Activated CD8-positive, alpha-beta memory T cell treated with anti-CD3 and anti-CD28 coated beads for 24 hours (primary cell): Measurements from ENCODE around the gene HYAL3.
"Not testable (repeated sequence)": the region's sequence is repeated elsewhere in the genome, so short reads cannot be mapped to it uniquely, and the experiment has no call there.

Source experiments
- DNase-seq: peaks from one replicate; pipeline ENCODE4 v3.0.0-alpha.2; 2020

HYAL3 gene

DNA sequence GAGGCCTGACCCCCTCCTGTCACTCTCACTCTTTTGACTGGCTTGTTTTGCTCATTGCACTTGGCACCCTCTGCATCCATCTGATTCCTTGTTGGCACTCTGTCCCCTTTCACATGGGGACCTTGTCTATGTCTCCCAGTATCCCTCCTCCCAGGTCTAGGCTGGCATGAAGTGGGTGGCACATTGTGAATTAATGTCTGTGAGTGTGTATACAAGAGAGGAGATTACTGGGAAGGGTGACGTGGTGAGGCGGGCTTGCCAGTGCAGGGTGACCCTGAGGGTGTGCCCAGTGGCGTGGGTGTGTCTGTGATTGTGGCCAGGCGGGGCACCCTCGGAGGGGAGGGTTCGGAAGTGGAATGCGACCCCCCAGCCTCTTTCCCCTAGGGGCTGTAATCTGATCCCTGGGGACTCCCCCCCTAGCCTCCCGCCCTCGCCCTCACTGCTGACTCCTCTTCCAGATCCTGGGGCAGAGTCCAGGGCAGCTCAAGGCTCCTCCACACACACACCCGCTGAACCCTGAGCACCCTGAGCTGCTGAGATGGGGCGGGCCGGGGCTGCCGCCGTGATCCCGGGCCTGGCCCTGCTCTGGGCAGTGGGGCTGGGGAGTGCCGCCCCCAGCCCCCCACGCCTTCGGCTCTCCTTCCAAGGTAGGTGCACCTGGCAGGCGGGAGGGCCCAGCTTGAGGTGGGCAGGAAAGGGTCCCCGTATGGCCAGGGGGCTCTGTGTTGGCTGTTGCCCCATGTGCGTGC, 30.3 kb downstream of the HYAL3 start, which contains the start of gene SEMA3B:
TSS of gene SEMA3B (plus strand) at position 445 of the 749 bp plus-strand sequence. CDS start at position 539, 94 bp downstream.
- DNase-seq: no peak

GRCh38 chr3:50268276-50268675, 30.9 kb downstream of the HYAL3 start:
- DNase-seq: no peak

- no peak for DNase-seq
Observed at GRCh38 chr3:50267280-50267913, 31.8 kb downstream of the HYAL3 start.

GRCh38 chr3:50266836-50267235, 32.4 kb downstream of the HYAL3 start:
- no peak for DNase-seq

- no peak for DNase-seq
Observed at GRCh38 chr3:50266017-50266416, 33.2 kb downstream of the HYAL3 start.

DNA sequence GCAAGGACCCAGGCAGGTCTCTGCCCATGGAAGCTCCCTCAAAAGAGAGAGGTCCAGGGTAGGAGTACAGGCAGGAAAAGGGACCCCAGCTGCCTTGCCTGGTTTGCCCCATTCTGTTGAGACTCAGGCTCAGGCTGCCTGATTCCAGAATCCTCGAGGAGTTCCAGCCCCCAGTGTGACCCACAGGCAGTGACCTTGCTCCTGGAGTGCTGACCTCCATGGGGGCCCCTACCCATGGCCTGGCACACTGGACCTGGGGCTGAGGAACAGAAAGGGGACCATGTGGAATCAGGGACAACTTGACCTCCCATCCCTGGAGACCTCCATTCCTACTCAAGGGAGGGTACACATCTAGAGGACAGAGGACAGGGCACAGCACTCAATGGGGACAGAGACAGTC, 33.6 kb downstream of the HYAL3 start:
- no peak for DNase-seq

DNA sequence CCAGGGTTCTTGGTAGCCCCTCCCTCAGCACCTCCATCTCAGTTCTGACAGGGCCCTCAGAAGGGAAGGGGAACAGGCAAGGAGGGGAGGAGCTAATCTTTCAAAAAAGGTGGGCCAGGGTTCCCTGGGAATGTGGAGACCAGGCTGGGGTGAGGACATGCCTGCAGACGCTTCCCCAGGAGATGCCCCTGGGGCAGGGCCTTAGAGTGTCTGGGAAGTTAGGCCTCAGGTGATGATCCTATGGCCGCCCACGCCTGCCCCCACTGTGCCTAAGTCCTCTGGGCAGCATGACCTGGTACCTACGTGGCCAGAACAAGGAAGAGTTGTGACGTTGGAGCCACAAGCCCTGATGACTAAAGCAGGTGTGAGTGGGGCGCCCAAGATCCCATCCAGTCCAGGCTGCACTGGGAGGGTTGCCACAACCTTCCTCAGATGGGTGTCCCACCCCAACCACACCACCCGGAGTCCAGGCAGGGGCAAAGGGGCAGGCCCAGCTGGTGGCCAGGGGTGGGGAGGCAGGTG, 34.2 kb downstream of the HYAL3 start:
- DNase-seq: no peak

DNA sequence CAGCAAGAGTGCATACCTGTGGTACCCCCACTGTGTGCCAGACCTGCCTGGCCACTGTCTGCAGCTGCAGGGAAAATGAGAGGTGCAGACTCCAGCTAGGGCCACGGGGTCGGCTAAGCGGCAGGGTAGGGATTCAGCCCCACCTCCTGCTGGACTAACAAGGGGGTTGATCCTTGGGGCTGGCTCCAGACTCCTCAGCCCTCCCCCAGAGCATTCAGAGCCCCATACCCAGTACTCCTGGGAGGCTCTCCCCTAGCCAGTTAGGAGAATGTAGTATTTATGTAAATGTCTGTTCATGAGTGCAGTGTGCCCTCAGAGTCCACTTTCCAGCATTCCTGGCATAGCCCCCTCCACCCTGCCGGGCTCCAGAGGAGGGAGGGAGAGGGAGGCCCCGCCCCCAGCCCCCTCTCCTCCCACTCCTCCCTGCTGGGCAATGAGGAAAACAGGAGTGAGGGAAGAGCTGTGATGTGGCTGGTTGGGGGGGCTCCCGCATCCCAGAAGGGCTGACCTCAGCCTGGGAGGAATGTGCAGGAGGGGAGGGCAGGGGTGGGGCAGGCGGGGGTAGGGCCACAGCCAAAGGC, 34.7 kb downstream of the HYAL3 start:
- no peak for DNase-seq

- no peak for DNase-seq
Observed at GRCh38 chr3:50263478-50264382, 35.5 kb downstream of the HYAL3 start.

DNA sequence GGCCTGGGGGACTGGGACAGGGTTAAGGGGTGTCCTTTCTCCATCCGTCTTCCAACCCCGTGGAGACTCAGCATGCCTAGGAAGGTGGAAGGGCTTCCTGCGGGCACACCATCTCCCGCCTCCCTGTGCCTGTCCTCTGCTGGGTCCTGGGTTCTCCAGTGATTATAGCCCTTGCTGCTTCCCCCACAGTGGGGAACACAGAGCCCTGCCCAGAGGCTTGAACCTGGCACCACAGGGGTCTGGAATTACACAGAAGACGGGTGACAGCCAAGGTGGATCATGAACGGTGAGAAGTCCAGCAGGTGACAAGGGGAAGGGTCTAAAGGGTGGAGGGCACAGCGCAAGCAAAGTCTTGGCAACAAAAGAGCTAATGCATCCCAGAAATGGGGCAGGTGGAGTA, 36.4 kb downstream of the HYAL3 start:
- no peak for DNase-seq

DNA sequence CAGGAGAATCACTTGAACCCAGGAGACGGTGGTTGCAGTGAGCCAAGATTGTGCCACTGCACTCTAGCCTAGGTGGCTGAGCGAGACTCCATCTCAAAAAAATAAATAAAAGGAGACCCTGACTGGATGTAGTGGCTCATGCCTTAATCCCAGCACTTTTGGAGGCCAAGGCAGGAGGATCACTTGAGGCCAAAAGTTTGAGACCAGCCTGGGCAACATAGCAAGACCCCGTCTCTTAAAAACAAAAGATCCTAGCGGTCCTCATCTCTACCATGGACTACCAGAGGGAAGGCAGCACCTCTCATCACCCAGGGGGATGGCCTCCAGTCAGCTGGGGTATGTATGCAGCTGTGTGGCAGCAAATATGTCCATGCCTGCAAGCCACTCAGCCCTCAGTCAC, 37.0 kb downstream of the HYAL3 start:
- DNase-seq: not testable (repeated sequence)

- no peak for DNase-seq
Observed at GRCh38 chr3:50261505-50261904, 37.7 kb downstream of the HYAL3 start.

DNA sequence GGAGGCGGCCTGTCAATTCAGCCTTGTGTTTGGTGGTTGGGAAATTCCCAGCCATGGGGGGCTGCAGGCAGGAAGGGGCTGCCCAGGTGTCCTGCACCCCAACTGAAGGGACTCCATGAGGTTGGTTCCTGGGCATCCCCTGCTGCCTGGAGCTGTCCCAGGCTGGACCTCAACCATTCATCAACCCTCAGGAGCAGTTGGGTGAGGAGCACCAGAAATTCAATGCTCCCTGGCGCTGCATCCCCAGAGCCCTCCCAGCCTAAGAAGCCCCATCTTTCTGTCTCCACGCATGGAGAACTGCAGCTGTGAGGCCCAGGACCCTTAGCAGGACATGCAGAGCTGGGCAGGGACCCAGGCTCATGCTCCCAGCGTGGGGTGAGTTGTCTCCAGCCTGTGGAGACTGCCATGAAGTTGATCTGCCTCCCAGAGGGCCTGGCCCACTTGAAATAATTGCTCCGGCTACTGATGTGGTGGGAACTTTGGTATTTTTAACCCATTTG, 38.2 kb downstream of the HYAL3 start:
- no peak for DNase-seq

GRCh38 chr3:50260027-50260941, 38.9 kb downstream of the HYAL3 start:
- DNase-seq: peak; percentile 94

GRCh38 chr3:50259432-50260026, 39.7 kb downstream of the HYAL3 start:
- DNase-seq: no peak

- DNase-seq: no peak
Observed at GRCh38 chr3:50258979-50259378, 40.2 kb downstream of the HYAL3 start.

GRCh38 chr3:50258029-50258680, 41.0 kb downstream of the HYAL3 start:
- no peak for DNase-seq

DNA sequence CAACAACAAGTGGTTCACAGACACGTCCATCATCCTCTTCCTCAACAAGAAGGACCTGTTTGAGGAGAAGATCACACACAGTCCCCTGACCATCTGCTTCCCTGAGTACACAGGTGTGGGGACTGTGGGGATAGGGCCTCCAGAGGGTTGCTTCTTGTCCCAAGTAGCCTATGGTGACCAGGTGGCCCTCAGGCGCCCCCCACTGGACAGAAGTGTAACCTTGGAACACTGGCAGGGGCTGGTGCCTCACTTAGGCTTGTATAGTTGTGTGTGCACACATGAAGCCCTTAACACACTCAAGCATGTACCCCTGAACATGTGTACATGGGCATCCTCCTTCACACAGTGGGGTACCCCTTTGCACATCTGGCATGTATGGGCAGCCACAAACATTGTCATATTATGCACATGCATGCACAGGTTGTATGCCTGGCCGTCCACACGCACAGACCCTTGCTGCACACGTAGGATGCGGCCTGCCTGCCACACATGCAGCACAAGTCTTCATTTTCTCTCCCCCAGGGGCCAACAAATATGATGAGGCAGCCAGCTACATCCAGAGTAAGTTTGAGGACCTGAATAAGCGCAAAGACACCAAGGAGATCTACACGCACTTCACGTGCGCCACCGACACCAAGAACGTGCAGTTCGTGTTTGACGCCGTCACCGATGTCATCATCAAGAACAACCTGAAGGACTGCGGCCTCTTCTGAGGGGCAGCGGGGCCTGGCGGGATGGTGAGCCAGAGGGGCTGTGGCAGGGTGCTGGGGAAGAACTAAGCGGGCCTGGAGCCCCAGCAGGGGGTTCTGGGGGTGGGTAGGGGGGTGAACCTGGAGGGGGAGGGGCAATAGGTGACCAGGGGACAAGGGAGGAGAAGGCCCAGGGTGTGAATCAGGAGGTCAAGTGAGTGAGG, 42.0 kb downstream of the HYAL3 start:
- DNase-seq: no peak

GRCh38 chr3:50255251-50255615, 44.0 kb downstream of the HYAL3 start:
- no peak for DNase-seq
